Fibroblast of upper back skin (primary cell): ENCODE results near the gene CRADD.
A peak's percentile ranks its signal among the peaks of the same experiment; 100 is the strongest.
"Not testable (repeated sequence)": the region's sequence is repeated elsewhere in the genome, so short reads cannot be mapped to it uniquely, and the experiment has no call there.

ENCODE experiments used
- DNase-seq: peaks from one replicate; pipeline ENCODE4 v3.0.0-alpha.2; 2013

CRADD gene

DNA sequence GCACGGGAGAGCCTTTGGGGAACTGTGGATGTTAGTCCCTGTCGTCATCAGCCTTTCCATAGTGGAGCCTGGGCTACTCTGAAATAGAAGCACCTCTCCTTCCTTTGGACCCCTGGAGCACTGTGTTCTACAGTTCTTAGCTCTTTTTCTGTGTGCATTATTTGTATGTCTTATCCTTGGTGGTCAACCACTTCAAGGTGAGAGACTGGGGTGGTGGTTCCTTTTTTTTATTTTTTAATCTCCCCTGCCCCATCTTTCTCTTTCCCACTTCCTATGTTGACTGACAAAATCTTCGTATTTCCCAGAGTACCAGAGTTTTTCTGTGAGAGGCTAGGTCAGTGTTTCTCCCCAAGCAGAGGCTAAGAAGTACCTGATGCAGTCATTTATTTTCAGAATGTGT is 111.7 kb downstream of the CRADD start:
- DNase-seq = no peak

DNA sequence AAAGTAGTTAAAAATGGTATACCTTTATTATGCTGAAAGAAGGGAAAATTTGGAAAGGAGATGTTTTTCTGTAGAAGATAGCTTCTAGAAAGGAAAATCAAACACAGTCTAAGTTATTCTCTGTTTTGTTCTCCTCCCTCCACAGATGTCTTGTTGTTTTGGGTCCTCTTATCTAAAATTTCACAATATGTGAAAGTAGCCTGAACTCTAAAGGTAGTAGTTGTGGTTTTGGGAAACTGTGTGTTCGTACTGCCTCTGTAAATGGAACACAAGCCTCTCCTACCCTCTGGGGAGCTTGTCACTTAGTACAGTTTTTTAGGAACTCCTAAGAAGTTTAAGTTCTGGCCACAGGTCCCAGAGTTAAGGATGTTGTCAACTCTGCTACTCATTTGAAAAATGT is 112.6 kb downstream of the CRADD start:
- DNase-seq = no peak

DNA sequence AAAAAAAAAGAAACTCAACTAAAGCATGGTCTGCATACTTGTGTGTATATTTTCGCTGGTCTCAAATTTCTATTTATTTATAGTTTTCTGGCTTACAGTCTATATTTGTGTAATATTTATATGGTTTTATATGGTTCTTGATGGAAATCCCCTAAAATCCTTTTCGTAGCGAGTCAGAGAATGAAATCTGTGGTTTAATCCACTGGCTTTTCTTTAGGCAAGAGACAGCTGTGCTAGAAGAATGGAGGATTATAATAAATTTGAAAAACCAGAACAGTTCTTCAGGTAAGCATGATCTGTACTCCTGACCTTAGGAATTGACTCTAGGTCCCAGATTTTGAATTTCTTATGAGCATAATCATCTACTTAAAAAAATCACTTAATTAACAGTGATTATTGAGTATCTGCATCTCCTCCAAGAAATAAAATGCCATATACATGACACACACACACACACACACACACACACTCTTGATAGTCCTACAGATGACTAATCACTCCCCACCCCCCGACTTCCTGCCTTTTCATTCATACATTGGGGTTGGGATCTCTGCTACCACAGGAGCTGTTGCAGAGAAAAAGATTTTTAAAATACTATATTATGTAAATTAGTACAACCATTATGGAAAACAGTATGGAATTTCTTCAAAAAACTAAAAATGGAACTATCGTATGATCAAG is 113.4 kb downstream of the CRADD start:
- DNase-seq = peak; percentile 92

- no peak for DNase-seq
Observed at GRCh38 chr12:93793007-93793406, 115.8 kb downstream of the CRADD start.

- DNase-seq = peak; percentile 84
Observed at GRCh38 chr12:93793983-93794382, 116.8 kb downstream of the CRADD start.

GRCh38 chr12:93794738-93795137 is 117.6 kb downstream of the CRADD start:
- DNase-seq = no peak

- no peak for DNase-seq
Observed at GRCh38 chr12:93795352-93795751, 118.2 kb downstream of the CRADD start.

DNA sequence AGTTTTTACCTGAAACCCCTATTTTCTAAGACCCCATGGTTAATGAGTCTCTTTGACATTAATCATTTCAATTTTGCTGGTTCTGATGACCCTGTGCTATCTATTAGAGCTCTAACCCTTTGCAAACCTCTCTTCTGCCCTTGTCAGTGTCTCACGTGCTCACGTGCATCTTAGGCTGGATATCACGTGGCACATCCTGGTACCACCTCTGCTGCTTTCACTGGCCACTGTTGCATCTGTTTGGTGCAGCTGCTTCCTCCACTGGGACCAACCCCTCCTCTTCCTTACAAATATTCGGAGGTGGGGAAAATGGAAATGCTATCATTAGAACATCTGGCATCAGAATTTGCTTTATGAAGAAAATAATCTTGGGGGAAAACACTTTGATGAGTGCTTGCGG is 119.6 kb downstream of the CRADD start:
- no peak for DNase-seq

DNA sequence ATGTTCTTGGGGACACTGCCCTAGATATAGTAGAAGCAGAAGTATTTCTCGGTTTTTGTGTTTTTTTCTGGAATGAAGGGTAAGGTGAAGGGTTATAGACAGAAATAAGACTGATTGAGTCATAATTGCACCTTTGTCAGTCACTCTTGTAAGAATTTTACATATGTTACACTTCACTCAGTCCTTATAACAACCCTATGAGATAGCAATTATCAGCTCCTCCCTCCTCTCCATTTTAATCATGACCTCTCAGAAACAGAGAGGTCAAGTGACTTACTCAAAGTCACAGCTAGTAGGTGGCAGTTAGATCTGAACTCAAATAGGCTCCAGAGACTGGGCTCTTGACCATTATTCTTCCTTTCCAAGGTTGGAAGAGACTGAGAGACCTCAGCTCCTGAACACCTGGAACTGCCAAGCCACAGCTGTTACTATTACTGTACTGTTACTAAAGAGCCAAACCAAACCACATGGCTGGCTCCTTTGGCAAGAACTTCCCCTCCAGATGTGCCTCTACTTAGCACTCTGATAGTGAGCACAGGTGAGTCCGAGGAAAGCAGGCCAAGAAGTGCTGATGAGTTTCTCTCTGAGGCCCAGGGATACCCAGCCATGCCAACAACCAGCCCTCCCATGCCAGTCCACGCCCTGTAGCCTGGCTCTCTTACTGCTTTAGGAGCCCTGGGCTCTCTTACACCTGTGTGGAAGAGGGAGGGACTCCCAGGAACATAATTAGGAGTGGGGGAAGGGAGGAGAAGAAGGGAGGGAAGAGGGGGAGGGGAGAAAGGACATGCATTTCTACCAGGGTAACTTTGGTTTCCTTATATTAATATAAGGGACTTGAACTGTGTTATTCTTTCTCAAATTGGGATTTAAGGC is 121.3 kb downstream of the CRADD start:
- no peak for DNase-seq

DNA sequence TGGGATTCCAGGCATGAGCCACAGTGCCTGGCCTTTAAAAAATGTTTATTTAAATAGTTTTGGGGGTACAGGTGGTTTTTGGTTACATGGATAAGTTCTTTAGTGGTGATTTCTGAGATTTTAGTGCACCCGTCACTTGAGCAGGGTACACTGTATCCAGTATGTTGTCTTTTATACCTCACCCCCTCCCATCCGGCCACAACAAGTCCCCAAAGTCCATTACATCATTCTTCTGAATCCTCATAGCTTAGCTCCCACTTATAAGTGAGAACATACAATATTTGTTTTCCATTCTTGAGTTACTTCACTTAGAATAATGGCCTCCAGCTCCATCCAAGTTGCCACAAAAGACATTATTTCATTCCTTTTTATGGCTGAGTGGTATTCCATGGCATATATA is 124.5 kb downstream of the CRADD start:
- not testable (repeated sequence) for DNase-seq

DNA sequence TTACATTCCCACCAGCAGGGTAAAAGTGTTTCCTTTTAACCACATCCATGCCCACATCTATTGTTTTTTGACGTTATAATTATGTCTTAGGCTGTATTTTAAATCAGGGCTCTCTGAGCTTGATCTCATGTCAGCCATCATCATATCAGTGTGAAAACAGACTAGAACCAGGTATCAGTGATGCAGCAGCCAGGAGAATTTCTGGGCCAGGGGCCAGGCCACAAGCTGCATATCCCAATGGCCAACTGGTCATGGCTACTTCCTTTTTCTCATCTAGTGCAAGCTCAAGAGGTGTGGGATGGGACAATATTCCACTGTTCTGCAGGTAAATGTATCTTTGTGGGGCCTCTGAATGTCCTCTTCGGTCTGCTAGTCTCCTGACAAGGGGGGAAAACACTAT is 125.1 kb downstream of the CRADD start:
- no peak for DNase-seq

GRCh38 chr12:93802698-93803423 is 125.7 kb downstream of the CRADD start:
- DNase-seq = peak; percentile 53

- DNase-seq = peak; percentile 81
Observed at GRCh38 chr12:93803424-93803807, 126.2 kb downstream of the CRADD start.

GRCh38 chr12:93804392-93805179 is 127.4 kb downstream of the CRADD start:
- peak; percentile 72 for DNase-seq

DNA sequence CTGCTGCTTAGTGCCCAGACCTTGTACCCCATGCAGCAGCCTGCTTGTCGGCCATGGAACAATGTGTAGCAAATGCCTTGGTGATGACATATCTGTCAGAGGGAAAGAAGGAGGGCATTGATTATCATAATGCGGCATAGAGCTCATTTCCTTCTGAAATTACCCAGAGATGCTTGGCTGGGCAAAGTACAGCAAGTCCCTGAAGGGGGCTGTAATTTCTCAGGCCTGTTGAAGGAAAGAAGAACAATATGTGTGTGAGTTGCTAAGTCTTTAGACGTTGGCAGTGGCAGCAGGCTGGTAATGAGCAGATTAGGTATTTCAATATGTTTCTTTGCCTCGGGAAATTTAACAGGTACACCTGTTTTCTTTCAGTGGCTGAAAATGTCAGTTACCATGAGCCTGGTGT is 128.6 kb downstream of the CRADD start:
- DNase-seq = no peak

- no peak for DNase-seq
Observed at GRCh38 chr12:93807354-93807753, 130.2 kb downstream of the CRADD start.

GRCh38 chr12:93808169-93808899 is 131.2 kb downstream of the CRADD start:
- no peak for DNase-seq

DNA sequence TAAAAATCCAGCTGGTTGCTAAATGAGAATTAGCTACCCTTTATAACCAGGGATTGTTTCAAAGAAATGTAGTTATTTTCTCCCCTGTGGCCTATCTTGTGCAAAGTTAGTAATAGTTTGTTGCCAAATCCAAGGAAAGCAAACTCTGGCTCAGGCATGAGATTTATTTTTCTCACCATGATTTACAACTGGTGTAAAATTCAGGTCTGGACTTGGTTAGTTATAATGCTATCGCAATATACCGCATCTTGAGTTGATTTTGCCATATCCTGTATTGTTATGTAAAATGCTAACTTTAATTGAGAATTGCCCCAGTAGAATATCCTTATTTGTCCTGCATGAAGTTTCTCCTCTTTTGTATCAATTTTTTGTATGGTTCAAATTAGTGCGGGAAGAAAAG is 135.5 kb downstream of the CRADD start:
- DNase-seq = peak; percentile 78

- no peak for DNase-seq
Observed at GRCh38 chr12:93813186-93813585, 136.0 kb downstream of the CRADD start.

DNA sequence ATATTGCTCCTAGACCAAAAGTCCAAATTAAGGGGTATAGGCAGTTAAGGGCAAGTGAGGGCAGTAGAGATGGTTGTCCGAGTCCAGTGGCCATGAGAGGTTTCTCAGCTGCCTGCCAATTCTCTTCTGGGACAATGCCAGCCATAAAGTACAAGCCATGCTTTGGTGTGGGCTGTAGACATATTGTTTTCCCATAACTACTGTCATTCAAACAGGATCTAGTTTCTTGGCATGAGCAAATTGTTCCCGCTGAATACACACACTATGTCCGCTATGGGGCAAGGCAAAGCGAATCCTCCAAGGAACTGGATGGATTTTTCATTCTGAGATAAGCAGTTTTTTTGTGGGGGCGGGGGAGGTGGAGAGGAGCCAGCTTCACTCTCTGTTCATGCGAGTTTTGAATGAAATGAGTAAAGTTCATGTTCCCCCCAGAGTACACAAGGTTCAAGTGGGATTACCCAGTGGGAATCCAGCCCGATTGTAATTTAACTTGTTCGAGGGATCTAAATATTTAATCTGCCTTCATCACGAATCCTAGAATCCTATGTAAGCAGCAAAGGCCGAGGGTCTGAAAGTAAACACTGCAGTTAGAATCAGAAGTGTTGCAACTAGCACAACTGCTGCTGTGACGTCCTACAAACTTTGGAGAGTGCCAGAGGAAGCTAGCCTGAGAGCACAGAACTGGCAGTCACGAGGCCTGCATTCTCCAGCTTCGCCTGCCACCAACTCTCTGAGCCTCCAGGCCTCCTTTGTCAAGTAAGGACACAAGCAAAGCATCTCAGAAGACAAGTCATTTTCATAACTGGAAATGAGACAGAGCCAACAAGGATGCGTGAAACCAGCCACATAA is 137.0 kb downstream of the CRADD start:
- no peak for DNase-seq

GRCh38 chr12:93818488-93819049 is 141.4 kb downstream of the CRADD start:
- no peak for DNase-seq
